HL-60 (cell line): ENCODE measurements around the gene TAB3.

Experiments
- DNase-seq, 2 experiments: peaks; one replicate each; pipeline ENCODE4 v3.0.0-alpha.2; 2010 to 2020; ENCODE audit warnings: low read depth in 1 of 2, low spot score in 1 of 2
- H3K27ac ChIP-seq: fragments of 250-450 bp; sonication (Bioruptor Pico); replicated peaks from 2 replicates; pipeline ENCODE4 v1.5.1; 2020; ENCODE audit warnings: mild to moderate bottlenecking, moderate library complexity
- H3K27me3 ChIP-seq: fragments of 250-450 bp; sonication (Bioruptor Pico); 2 replicates; pipeline ENCODE4 v1.5.1; 2021; ENCODE audit warnings: mild to moderate bottlenecking, moderate library complexity; ENCODE audit not compliant: insufficient read depth, poor library complexity, severe bottlenecking
- H3K4me3 ChIP-seq: replicated peaks from 2 replicates; pipeline ENCODE4 v1.5.1; 2011; ENCODE audit warnings: mild to moderate bottlenecking, control low read depth, low read length; ENCODE audit not compliant: insufficient read depth
- CTCF ChIP-seq: IDR thresholded peaks from one replicate; pipeline ENCODE4 v1.5.1; 2011; ENCODE audit warnings: low read length, control low read depth, inconsistent platforms; ENCODE audit not compliant: insufficient read depth
- GABPA ChIP-seq: IDR thresholded peaks from 2 replicates; pipeline ENCODE4 v1.6.1; 2012; ENCODE audit warnings: low read depth
- POLR2AphosphoS5 ChIP-seq: IDR thresholded peaks from 2 replicates; pipeline ENCODE4 v1.6.1; 2012; ENCODE audit warnings: low read depth
- REST ChIP-seq: IDR thresholded peaks from 2 replicates; pipeline ENCODE4 v1.6.1; 2012; ENCODE audit warnings: low read depth; ENCODE audit not compliant: insufficient replicate concordance
- SPI1 ChIP-seq: IDR thresholded peaks from 2 replicates; pipeline ENCODE4 v1.6.1; 2012; ENCODE audit warnings: low read depth, mild to moderate bottlenecking, borderline replicate concordance

TAB3 gene

GRCh38 chrX:30864383-30864785 lies 24.7 kb downstream of the TAB3 start:
- Histone ChIP-seq H3K27ac (no peak overlapping the region), H3K4me3 (no peak overlapping the region), H3K27me3 (no peaks in the 10 kb centered on the region)
- no peak for TF ChIP-seq SPI1
- no peak for TF ChIP-seq REST
- TF ChIP-seq POLR2AphosphoS5: no peak
- no peak for TF ChIP-seq GABPA
- no peak for TF ChIP-seq CTCF
- no peak for DNase-seq

GRCh38 chrX:30863974-30864373 lies 25.1 kb downstream of the TAB3 start:
- no peak for TF ChIP-seq SPI1
- TF ChIP-seq CTCF: no peak
- H3K27me3 ChIP-seq: no peaks in the 10 kb centered on the region
- DNase-seq: no peak
- H3K4me3 ChIP-seq: no peak overlapping the region
- H3K27ac ChIP-seq: no peak overlapping the region

- no peak for DNase-seq
- Histone ChIP-seq H3K27ac (no peak overlapping the region), H3K4me3 (no peak overlapping the region)
These were observed 31.0 kb downstream of the TAB3 start for GRCh38 chrX:30858098-30858497.

More at GRCh38 chrX:30858098-30858497, 31.0 kb downstream of the TAB3 start:
- TF ChIP-seq REST: no peak
- TF ChIP-seq POLR2AphosphoS5: no peak
- no peak for TF ChIP-seq SPI1
- TF ChIP-seq CTCF: no peak
- TF ChIP-seq GABPA: no peak
- no peaks in the 10 kb centered on the region for H3K27me3 ChIP-seq
